Pulmonary artery endothelial cell (primary cell): ENCODE data around the gene CEACAM1. TPM values are rescaled to one million over a fixed set of nuclear protein-coding genes. Genes with fewer than 3 reads are reported as not detected.
"Not testable (repeated sequence)": the region's sequence is repeated elsewhere in the genome, so short reads cannot be mapped to it uniquely, and the experiment has no call there.

Experiments
- DNase-seq: peaks from one replicate; pipeline ENCODE4 v3.0.0-alpha.2; 2011; ENCODE audit warnings: low read depth, low spot score
- total RNA-seq: library from RNA; depleted of rRNA; stranded (reverse); fragments of >200 nt; gene quantifications from 2 replicates; pipeline ENCODE4 v1.2.3, GENCODE V29; 2014

CEACAM1 gene
- total RNA-seq, 1 donor from 2014 or later, result 0.26 TPM

DNA sequence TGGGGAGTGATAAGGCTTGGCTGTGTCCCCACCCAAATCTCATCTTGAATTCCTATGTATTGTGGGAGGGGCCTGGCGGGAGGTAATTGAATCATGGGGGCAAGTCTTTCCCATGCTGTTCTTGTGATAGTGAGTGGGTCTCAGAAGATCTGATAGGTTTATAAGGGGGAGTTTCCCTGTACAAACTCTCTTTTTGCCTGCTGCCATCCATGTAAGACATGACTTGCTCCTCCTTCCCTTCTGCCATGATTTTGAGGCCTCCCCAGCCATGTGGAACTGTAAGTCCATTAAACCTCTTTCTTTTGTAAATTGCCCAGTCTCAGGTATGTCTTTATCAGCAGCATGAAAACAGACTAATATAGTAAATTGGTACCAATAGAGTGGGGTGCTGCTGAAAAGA lies 20.8 kb upstream of the CEACAM1 start:
- not testable (repeated sequence) for DNase-seq

- no peak for DNase-seq
Observed at GRCh38 chr19:42548552-42548951, 20.3 kb upstream of the CEACAM1 start.

- DNase-seq, result no peak
Observed at GRCh38 chr19:42547929-42548328, 19.6 kb upstream of the CEACAM1 start.

DNA sequence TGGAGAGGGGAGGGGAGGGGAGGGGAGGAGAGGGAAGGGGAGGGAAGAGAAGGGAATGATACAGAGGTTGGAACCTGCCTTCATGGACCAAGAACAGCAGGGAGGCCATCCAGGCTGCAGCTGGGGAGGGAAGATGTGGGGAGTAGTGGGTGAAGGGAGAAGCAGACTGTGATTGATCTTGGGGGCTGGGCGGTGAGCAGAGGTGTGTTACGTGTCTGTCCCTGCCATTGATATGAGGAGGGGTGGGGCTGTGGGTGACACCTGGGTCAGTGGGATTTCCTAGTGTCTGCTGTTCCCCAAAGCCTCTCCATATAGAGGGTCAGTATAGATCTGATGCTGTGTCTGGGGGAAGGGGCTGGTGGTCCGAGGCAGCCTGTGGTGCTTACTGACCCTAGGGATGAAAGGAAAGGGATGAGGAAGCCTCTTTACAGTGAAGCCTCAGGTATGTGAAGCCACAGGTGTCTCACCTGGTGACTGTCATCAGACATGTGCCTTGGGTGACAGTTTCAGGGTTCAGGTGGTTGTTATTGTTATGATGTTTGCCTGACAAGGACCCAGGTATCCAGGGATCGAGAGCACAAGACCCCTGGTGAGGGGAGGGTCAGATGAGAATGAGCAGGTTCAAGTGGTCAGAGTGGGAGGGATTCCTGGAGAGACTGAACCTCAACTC lies 18.7 kb upstream of the CEACAM1 start:
- no peak for DNase-seq

DNA sequence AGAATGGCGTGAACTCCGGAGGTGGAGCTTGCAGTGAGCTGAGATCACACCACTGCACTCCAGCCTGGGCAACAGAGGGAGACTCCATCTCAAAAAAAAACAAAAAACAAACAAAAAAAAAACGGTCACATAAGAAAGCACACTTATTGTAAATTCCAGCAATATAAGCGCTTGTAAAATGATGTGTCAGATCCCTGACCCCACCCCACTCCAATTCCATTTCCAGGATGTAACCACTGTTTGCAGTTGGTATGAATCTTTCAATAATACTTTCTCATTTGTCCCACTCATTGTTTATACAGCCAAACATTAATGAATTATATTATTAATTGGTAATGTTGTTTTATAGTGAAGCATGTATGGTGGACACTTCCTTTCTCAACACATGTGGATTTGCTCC lies 15.9 kb upstream of the CEACAM1 start:
- DNase-seq, result no peak

GRCh38 chr19:42542791-42543190 lies 14.5 kb upstream of the CEACAM1 start:
- no peak for DNase-seq

- no peak for DNase-seq
Observed at GRCh38 chr19:42540071-42540553, 11.8 kb upstream of the CEACAM1 start.

DNA sequence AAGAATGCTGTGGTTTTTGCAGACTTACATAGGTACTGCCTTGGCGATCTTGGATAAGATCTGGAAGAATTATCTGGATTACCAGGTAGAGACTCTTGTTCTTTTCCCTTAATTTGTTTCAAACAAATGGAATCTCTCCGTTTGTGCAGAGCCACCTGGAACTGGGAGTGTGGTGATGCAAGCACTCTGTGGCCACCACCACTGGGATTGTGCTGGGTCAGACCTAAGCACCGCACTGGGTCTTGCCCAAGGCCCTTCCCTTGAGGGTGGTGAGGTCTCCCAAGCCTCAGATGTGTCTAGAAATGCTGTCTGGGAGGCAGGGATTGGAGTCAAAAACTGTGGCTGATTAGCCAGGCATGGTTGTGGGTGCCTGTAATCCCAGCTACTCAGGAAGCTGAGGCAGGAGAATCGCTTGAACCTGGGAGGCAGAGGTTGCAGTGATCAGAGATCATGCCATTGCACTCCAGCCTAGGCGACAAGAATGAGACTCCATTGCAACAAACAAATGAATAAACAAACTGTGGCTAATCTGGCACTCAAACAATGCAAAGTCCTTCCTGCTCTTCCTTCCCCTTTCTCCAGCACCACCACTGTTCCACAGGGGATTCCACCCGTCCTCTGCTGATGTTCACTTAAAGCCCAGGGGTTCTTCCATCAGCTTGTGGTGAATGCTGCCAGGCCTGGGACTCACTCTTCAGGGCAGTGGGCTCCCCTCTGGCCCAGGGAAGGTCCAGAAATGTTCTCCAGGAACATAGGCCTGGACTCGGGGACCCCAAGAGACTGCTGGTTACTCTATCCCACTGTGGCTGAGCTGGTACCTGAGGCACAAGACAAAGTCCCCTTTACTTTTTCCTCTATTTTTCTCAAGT lies 10.8 kb upstream of the CEACAM1 start:
- no peak for DNase-seq

- DNase-seq, result not testable (repeated sequence)
Observed at GRCh38 chr19:42535276-42535675, 7.0 kb upstream of the CEACAM1 start.

- DNase-seq, result no peak
Observed at GRCh38 chr19:42534391-42534790, 6.1 kb upstream of the CEACAM1 start.

DNA sequence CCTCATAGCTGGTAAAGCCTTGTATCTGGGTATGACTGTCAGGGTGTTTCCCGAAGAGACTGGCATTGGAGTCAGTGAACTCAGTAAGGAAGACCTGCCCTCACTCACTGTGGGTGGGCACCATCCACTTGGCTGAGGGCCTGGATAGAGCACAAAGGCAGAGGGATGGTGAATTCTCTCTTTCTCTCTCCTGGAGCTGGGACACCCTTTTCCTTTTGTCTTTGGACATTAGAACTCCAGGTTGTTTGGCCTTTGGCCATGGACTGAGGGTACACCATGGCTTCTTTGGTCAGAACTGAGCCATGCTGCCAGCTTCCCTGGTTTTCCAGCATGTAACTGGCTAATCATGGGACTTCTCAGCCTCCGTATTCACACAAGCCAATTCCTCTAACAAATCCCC lies 4.6 kb upstream of the CEACAM1 start:
- no peak for DNase-seq

GRCh38 chr19:42531313-42531712 lies 3.0 kb upstream of the CEACAM1 start:
- no peak for DNase-seq

- DNase-seq, result peak; percentile 11
Observed at GRCh38 chr19:42529248-42529764, 1.0 kb upstream of the CEACAM1 start.

GRCh38 chr19:42524943-42525342 lies 3.3 kb downstream of the CEACAM1 start:
- no peak for DNase-seq

DNA sequence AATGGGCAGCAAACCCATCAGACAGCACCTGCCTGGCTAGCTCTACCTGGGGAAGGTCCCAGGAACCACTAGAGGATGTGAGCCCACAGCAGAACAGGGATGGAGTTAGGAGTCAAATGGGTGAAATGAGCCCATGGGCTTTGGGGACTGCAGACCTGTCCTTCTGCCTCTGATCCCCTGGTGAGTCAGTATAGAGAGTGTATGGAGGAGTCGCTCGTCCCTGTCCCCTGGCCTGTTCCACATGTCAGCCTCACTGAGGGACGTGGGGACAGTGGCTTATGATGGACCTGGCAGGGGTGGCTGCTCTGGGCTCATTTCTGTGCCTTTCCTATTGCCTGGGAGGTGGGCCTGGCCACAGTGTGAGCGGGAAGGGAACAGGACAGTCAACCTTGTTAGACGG lies 4.0 kb downstream of the CEACAM1 start:
- DNase-seq, result no peak

- DNase-seq, result not testable (repeated sequence)
Observed at GRCh38 chr19:42522262-42522661, 6.0 kb downstream of the CEACAM1 start.

DNA sequence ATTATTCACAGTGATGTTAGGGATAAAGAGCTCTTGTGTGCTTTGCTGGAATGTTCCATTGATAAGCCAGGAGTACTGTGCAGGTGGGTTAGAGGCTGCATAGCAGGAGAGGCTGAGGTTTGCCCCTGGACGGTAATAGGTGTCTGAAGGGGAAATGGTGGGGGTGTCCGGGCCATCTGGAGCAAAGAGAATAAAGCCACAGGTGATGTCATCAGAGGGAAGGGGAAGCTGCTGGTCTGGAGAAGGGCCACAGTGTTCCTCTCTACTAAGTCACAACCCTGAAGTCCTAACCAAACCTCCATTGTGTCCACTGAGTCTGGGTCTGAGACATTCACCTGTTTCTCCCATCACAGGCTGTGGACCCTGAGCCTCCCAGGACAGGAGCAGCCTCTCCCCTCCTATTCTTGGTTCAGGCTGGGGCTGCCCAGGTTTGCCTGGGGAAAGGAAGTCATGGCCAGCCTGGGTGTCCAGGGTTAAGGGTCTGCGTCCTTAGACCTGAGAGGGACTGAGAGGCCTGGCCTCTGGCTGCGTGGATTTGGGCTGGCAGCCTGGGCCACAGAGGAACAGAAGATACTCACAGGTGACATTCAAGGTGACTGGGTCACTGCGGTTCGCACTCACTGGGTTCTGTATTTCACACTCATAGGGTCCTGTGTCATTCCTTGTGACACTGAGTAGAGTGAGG lies 6.8 kb downstream of the CEACAM1 start:
- no peak for DNase-seq

GRCh38 chr19:42519108-42519507 lies 9.2 kb downstream of the CEACAM1 start:
- DNase-seq, result no peak

GRCh38 chr19:42516771-42517170 lies 11.5 kb downstream of the CEACAM1 start:
- DNase-seq, result no peak

DNA sequence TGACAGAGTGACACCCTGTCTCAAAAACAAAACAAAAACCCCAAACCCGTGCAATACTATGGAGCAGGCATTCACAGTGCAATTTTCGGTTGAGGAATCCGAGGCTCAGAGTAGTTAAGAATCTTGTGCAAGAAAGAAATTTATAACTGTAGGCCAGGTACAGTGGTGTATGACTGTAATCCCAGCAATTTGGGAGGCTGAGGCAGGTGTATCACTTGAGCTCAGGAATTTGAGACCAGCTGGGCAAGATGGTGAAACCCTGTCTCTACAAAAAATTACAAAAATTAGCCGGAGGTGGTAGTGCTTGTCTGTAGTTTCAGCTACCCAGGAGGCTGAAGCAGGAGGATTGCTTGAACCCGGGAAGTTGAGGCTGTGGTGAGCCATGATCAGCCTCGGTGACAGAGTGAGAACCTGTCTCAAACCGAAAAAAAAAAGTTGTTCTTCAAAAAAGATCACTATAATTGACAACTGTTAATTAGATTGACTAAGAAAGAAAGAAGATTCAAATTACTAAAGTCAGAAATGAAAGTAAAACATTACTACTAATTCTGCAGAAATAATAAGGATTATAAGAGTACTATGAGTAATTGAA lies 12.9 kb downstream of the CEACAM1 start:
- DNase-seq, result no peak

DNA sequence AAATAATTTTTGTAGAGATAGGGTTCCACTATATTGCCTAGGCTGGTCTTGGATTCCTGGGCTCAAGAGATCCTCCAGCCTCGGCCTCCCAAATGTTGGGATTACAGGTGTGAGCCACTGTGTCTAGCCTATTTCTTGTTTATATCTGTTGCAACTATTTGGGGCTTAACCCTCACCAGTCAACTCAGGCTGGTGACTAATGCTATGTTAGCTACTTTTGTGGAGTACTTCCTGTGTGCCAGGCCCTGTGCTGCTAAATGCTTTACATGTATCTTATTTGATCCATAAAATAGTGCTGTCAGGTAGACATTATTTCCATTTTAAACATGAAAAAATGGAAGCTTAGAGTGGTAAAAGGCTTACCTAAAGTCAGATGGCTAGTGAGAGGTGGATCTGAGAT lies 13.8 kb downstream of the CEACAM1 start:
- no peak for DNase-seq
